ENCODE results near the gene WDR86. TPM values are rescaled to one million over a fixed set of nuclear protein-coding genes. Genes with fewer than 3 reads are reported as not detected.

WDR86 gene
- total and polyA plus RNA-seq, 2 experiments from 2014 or later = 9.1 to 59.1 TPM

- no peaks in the 10 kb centered on the region for H3K9me2 ChIP-seq (ENCODE audit: insufficient read depth)
- DNase-seq (ENCODE audit: low spot score) (no peak), ATAC-seq (no peak)
- peaks cover 10% of the 10 kb centered on the region; the same call in 2 of the 3 replicates for H3K4me1 Mint-ChIP-seq
- H3K4me3 ChIP-seq = no peak overlapping the region
- 0 out of 2 replicates have a peak, but pooled peaks cover 3% of the 10 kb centered on the region for H3F3A ChIP-seq (replicated peaks; ENCODE audit: low read depth)
- H3K36me3 ChIP-seq (ENCODE audit: insufficient read depth) = 0 out of 2 replicates have a peak, but pooled peaks cover 3% of the 10 kb centered on the region
- peaks cover 27% of the 10 kb centered on the region; the same call in 2 of the 3 replicates for H3K36me3 Mint-ChIP-seq (ENCODE audit: low read depth)
- no peaks in the 10 kb centered on the region for H3K9me3 Mint-ChIP-seq
- TF ChIP-seq NANOG (IDR thresholded peaks at IDR 0.05; ENCODE audit: borderline replicate concordance) (no peak), ZNF331 (CRISPR knock-in tag; IDR thresholded peaks at IDR 0.05; ENCODE audit: low read depth) (no peak), CREB1 (CRISPR knock-in tag; IDR thresholded peaks at IDR 0.05; ENCODE audit: low read depth) (no peak), CTCF (conservative IDR thresholded peaks at IDR 0.05; ENCODE audit: low read depth in 2 of 2) (no peak), POLR2AphosphoS5 (IDR thresholded peaks at IDR 0.05; ENCODE audit: low read depth) (no peak), STAT1 (IDR thresholded peaks at IDR 0.05; ENCODE audit: unreplicated experiment) (no peak), REST (IDR thresholded peaks at IDR 0.05; ENCODE audit: unreplicated experiment) (no peak), EZH2 (IDR thresholded peaks at IDR 0.05; ENCODE audit: low read depth, unreplicated experiment) (no peak), ZNF114 (CRISPR knock-in tag; IDR thresholded peaks at IDR 0.05) (no peak), JUNB (IDR thresholded peaks at IDR 0.05; ENCODE audit: unreplicated experiment) (no peak), EZH2phosphoT487 (IDR thresholded peaks at IDR 0.05; ENCODE audit: unreplicated experiment) (no peak)
- TF ChIP-seq, protein P1, sequence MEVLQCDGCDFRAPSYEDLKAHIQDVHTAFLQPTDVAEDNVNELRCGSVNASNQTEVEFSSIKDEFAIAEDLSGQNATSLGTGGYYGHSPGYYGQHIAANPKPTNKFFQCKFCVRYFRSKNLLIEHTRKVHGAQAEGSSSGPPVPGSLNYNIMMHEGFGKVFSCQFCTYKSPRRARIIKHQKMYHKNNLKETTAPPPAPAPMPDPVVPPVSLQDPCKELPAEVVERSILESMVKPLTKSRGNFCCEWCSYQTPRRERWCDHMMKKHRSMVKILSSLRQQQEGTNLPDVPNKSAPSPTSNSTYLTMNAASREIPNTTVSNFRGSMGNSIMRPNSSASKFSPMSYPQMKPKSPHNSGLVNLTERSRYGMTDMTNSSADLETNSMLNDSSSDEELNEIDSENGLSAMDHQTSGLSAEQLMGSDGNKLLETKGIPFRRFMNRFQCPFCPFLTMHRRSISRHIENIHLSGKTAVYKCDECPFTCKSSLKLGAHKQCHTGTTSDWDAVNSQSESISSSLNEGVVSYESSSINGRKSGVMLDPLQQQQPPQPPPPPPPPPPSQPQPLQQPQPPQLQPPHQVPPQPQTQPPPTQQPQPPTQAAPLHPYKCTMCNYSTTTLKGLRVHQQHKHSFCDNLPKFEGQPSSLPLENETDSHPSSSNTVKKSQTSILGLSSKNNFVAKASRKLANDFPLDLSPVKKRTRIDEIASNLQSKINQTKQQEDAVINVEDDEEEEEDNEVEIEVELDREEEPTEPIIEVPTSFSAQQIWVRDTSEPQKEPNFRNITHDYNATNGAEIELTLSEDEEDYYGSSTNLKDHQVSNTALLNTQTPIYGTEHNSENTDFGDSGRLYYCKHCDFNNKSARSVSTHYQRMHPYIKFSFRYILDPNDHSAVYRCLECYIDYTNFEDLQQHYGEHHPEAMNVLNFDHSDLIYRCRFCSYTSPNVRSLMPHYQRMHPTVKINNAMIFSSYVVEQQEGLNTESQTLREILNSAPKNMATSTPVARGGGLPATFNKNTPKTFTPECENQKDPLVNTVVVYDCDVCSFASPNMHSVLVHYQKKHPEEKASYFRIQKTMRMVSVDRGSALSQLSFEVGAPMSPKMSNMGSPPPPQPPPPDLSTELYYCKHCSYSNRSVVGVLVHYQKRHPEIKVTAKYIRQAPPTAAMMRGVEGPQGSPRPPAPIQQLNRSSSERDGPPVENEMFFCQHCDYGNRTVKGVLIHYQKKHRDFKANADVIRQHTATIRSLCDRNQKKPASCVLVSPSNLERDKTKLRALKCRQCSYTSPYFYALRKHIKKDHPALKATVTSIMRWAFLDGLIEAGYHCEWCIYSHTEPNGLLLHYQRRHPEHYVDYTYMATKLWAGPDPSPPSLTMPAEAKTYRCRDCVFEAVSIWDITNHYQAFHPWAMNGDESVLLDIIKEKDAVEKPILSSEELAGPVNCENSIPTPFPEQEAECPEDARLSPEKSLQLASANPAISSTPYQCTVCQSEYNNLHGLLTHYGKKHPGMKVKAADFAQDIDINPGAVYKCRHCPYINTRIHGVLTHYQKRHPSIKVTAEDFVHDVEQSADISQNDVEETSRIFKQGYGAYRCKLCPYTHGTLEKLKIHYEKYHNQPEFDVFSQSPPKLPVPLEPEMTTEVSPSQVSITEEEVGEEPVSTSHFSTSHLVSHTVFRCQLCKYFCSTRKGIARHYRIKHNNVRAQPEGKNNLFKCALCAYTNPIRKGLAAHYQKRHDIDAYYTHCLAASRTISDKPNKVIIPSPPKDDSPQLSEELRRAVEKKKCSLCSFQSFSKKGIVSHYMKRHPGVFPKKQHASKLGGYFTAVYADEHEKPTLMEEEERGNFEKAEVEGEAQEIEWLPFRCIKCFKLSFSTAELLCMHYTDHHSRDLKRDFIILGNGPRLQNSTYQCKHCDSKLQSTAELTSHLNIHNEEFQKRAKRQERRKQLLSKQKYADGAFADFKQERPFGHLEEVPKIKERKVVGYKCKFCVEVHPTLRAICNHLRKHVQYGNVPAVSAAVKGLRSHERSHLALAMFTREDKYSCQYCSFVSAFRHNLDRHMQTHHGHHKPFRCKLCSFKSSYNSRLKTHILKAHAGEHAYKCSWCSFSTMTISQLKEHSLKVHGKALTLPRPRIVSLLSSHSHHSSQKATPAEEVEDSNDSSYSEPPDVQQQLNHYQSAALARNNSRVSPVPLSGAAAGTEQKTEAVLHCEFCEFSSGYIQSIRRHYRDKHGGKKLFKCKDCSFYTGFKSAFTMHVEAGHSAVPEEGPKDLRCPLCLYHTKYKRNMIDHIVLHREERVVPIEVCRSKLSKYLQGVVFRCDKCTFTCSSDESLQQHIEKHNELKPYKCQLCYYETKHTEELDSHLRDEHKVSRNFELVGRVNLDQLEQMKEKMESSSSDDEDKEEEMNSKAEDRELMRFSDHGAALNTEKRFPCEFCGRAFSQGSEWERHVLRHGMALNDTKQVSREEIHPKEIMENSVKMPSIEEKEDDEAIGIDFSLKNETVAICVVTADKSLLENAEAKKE (CRISPR knock-in tag; IDR thresholded peaks at IDR 0.05) = no peak
- TF ChIP-seq, protein P2, sequence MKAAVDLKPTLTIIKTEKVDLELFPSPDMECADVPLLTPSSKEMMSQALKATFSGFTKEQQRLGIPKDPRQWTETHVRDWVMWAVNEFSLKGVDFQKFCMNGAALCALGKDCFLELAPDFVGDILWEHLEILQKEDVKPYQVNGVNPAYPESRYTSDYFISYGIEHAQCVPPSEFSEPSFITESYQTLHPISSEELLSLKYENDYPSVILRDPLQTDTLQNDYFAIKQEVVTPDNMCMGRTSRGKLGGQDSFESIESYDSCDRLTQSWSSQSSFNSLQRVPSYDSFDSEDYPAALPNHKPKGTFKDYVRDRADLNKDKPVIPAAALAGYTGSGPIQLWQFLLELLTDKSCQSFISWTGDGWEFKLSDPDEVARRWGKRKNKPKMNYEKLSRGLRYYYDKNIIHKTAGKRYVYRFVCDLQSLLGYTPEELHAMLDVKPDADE (IDR thresholded peaks at IDR 0.05) = no peak
- 0 out of 2 replicates have a peak overlapping the region, but pooled peaks have one; percentile 20 for H3K27ac ChIP-seq (ENCODE audit: low read depth)
- H4K20me1 ChIP-seq (replicated peaks; ENCODE audit: insufficient read depth) = no peaks in the 10 kb centered on the region
- H2AFZ ChIP-seq = no peak overlapping the region
- peaks cover 3% of the 10 kb centered on the region for H3K27me3 Mint-ChIP-seq (ENCODE audit: insufficient read depth, low read depth, poor library complexity)
- no peak overlapping the region for H3K27ac Mint-ChIP-seq
- H3K4me3 Mint-ChIP-seq = no peak overlapping the region
- H3K79me2 ChIP-seq (replicated peaks; ENCODE audit: insufficient read depth) = no peaks in the 10 kb centered on the region
- H3K27me3 ChIP-seq (ENCODE audit: insufficient read depth) = no peaks in the 10 kb centered on the region
- peaks cover 6% of the 10 kb centered on the region for H3K4me1 ChIP-seq (ENCODE audit: insufficient read depth)
- no peak overlapping the region for H3K4me2 ChIP-seq
These were observed 43.5 kb downstream of the WDR86 start for GRCh38 chr7:151366166-151366879.

All from GM23338 (cell line).